GM12878 (cell line): ENCODE data around the gene KRTAP12-4. TPM values are rescaled to one million over a fixed set of nuclear protein-coding genes. Genes with fewer than 3 reads are reported as not detected.

Source experiments
- ATAC-seq: fragments of 200-7000 bp; cut with Tn5 transposase; 3 replicates; pipeline ENCODE4 v1.9.1; 2020; ENCODE audit warnings: mild to moderate bottlenecking, moderate library complexity
- BruUV-seq: library from RNA; stranded (reverse); fragments of 400-500 nt; replicated peaks from 2 replicates; lab custom pipeline; 2021; lab: Mats Ljungman, UMichigan
- CTCF ChIA-PET: fragments of 300-600 bp; sonication (Branson Sonifier 250); formaldehyde crosslinking; extraction: SDS; loops from one replicate; lab custom pipeline; 2021; ENCODE audit warnings: inconsistent platforms; lab: Yijun Ruan, JAX
- POLR2A ChIA-PET: fragments of 350-600 bp; formaldehyde crosslinking; extraction: SDS; loops from one replicate; lab custom pipeline; 2021; ENCODE audit warnings: inconsistent platforms; lab: Charles Lee
- RAD21 ChIA-PET: fragments of 300-600 bp; sonication (Branson Sonifier 250); formaldehyde crosslinking; loops from one replicate; lab custom pipeline; 2023; ENCODE audit warnings: antibody characterized with exemption; ENCODE audit not compliant: unreplicated experiment; lab: Charles Lee
- SMC1A ChIA-PET: fragments of 300-600 bp; sonication (Branson Sonifier 250); formaldehyde crosslinking; loops from one replicate; lab custom pipeline; 2023; ENCODE audit not compliant: unreplicated experiment, uncharacterized antibody; lab: Charles Lee
- DNase-seq: peaks from one replicate; pipeline ENCODE4 v3.0.0-alpha.2; 2011; ENCODE audit warnings: low read depth, low spot score
- FAIRE-seq: peaks from 3 replicates; lab custom pipeline; 2011; peaks lifted over from hg19 to GRCh38; lab: Jason Lieb, UNC
- H2AFZ ChIP-seq: 2 replicates; pipeline ENCODE4 v1.6.0; 2011; ENCODE audit warnings: low read depth, low read length, control low read depth; ENCODE audit not compliant: control insufficient read depth
- H3K27ac ChIP-seq: 2 replicates; pipeline ENCODE4 v1.5.1; 2011; ENCODE audit warnings: control low read depth; ENCODE audit not compliant: control insufficient read depth, insufficient read depth
- H3K27me3 ChIP-seq, 2 experiments: replicated peaks in 1 of 2; 2 replicates each; pipeline versions ENCODE4 v1.6.0 to v1.6.1; 2011; ENCODE audit warnings: low read length in 1 of 2; ENCODE audit not compliant: control insufficient read depth in 2 of 2, insufficient read depth in 2 of 2
- H3K36me3 ChIP-seq, 2 experiments: 2 replicates each; pipeline ENCODE4 v1.5.1; 2011; ENCODE audit warnings: low read length in 1 of 2; ENCODE audit not compliant: control insufficient read depth in 2 of 2, insufficient read depth in 2 of 2
- H3K4me1 ChIP-seq: 2 replicates; pipeline ENCODE4 v1.6.1; 2011; ENCODE audit warnings: mild to moderate bottlenecking, low read length, moderate library complexity, mixed read lengths; ENCODE audit not compliant: control insufficient read depth, insufficient read depth
- H3K4me2 ChIP-seq: 2 replicates; pipeline ENCODE4 v1.6.0; 2011; ENCODE audit warnings: control low read depth; ENCODE audit not compliant: control insufficient read depth, insufficient read depth
- H3K4me3 ChIP-seq: fragments of 200-600 bp; sonication (generic); 2 replicates; pipeline ENCODE4 v1.5.1; 2016
- H3K79me2 ChIP-seq: 2 replicates; pipeline ENCODE4 v1.6.0; 2011; ENCODE audit warnings: low read length; ENCODE audit not compliant: control insufficient read depth, insufficient read depth
- H3K9ac ChIP-seq: 2 replicates; pipeline ENCODE4 v1.8.0; 2011; ENCODE audit warnings: low read length, control low read depth, mixed read lengths; ENCODE audit not compliant: control insufficient read depth, insufficient read depth
- H3K9me3 ChIP-seq: replicated peaks from 3 replicates; pipeline ENCODE4 v1.5.1; 2011; ENCODE audit warnings: mild to moderate bottlenecking, low read length; ENCODE audit not compliant: control insufficient read depth, insufficient read depth
- H4K20me1 ChIP-seq: 2 replicates; pipeline ENCODE4 v1.6.0; 2011; ENCODE audit not compliant: control insufficient read depth, insufficient read depth
- BACH1 ChIP-seq: fragments of 450-650 bp; IDR thresholded peaks from 2 replicates; pipeline ENCODE4 v1.6.1; 2017; ENCODE audit warnings: mild to moderate bottlenecking, borderline replicate concordance
- CBX5 ChIP-seq: sonication (generic); IDR thresholded peaks from 2 replicates; pipeline ENCODE4 v1.6.1; 2016; ENCODE audit warnings: low read depth, moderate library complexity, mild to moderate bottlenecking, inconsistent platforms
- CEBPB ChIP-seq, 2 experiments: fragments of 150-350 bp in 1 of 2; IDR thresholded peaks; 2 replicates each; pipeline ENCODE4 v1.6.1; 2012 to 2014; ENCODE audit warnings: low read depth in 2 of 2, low read length in 2 of 2, borderline replicate concordance in 1 of 2, inconsistent platforms in 1 of 2
- EED ChIP-seq: sonication (generic); IDR thresholded peaks from 2 replicates; pipeline ENCODE4 v1.6.1; 2016; ENCODE audit warnings: antibody characterized with exemption, low read depth
- ELK1 ChIP-seq: IDR thresholded peaks from 2 replicates; pipeline ENCODE4 v1.6.1; 2012; ENCODE audit warnings: low read depth, low read length, improper control_type of control experiment
- FOS ChIP-seq: IDR thresholded peaks from 3 replicates; pipeline ENCODE4 v1.6.1; 2011; ENCODE audit warnings: borderline replicate concordance; ENCODE audit not compliant: insufficient read length; ENCODE audit errors: extremely low read depth
- FOXM1 ChIP-seq: IDR thresholded peaks from 2 replicates; pipeline ENCODE4 v1.6.1; 2012; ENCODE audit warnings: low read depth, mild to moderate bottlenecking, inconsistent platforms, low read length, moderate library complexity
- GABPA ChIP-seq: IDR thresholded peaks from 2 replicates; pipeline ENCODE4 v1.6.1; 2014; ENCODE audit warnings: antibody characterized with exemption, low read depth, mild to moderate bottlenecking, inconsistent platforms
- MEF2B ChIP-seq: fragments of 450-650 bp; IDR thresholded peaks from 2 replicates; pipeline ENCODE4 v1.6.1; 2018; ENCODE audit warnings: mild to moderate bottlenecking, moderate library complexity; ENCODE audit not compliant: partially characterized antibody, poor library complexity, severe bottlenecking
- MYB ChIP-seq: fragments of 150-350 bp; IDR thresholded peaks from 2 replicates; pipeline ENCODE4 v1.6.1; 2014; ENCODE audit warnings: mild to moderate bottlenecking, low read depth, low read length, borderline replicate concordance
- MYC ChIP-seq: IDR thresholded peaks from 2 replicates; pipeline ENCODE4 v1.6.1; 2011; ENCODE audit warnings: mild to moderate bottlenecking, low read length, moderate library complexity, inconsistent platforms; ENCODE audit not compliant: insufficient read depth, insufficient replicate concordance, insufficient read length, severe bottlenecking
- NR2F1 ChIP-seq: fragments of 450-650 bp; conservative IDR thresholded peaks from 2 replicates; pipeline ENCODE4 v1.6.1; 2017; ENCODE audit warnings: mild to moderate bottlenecking
- RB1 ChIP-seq: fragments of 450-650 bp; formaldehyde crosslinking; IDR thresholded peaks from 2 replicates; pipeline ENCODE4 v1.6.1; 2017; ENCODE audit warnings: mild to moderate bottlenecking, borderline replicate concordance
- SIN3A ChIP-seq: IDR thresholded peaks from 2 replicates; pipeline ENCODE4 v1.6.1; 2012; ENCODE audit warnings: low read depth, low read length, improper control_type of control experiment
- ZBTB33 ChIP-seq: fragments of 450-650 bp; IDR thresholded peaks from 2 replicates; pipeline ENCODE4 v1.6.1; 2017; ENCODE audit warnings: mild to moderate bottlenecking
- ZBTB40 ChIP-seq: fragments of 450-650 bp; IDR thresholded peaks from 2 replicates; pipeline ENCODE4 v1.6.1; 2016; ENCODE audit warnings: mild to moderate bottlenecking, moderate library complexity, borderline replicate concordance
- WGBS: methylation state at CpG from one replicate; pipeline ENCODE4 v1.1.6; 2016; ENCODE audit warnings: low lambda C conversion rate; ENCODE audit not compliant: insufficient replicate concordance, insufficient coverage; ENCODE audit errors: missing lambda C conversion rate; 5-methylcytosine and 5-hydroxymethylcytosine counted together
- in situ Hi-C: fragments of 300-500 bp; cut with MboI; formaldehyde crosslinking; loops from 9 replicates; pipeline ENCODE4 v1.14.3; 2018; ENCODE audit warnings: mixed read lengths
- intact Hi-C: fragments of 100-400 bp; cut with micrococcal nuclease; formaldehyde crosslinking; loops from one replicate; pipeline ENCODE4 v1.14.2; 2022; ENCODE audit not compliant: unreplicated experiment
- polyA plus RNA-seq, 11 experiments: library from polyadenylated mRNA; depleted of rRNA in 4 of 11; unstranded in 6 of 11; stranded (reverse) in 5 of 11; fragments of >200 nt; fragmentation: Nextera tagmentation in 4 of 11; fragmentation: Illumina TruSeq in 1 of 11; extraction: Ambion mirVana in 4 of 11; extraction: Trizol in 1 of 11; gene quantifications; 1 replicate in 1 of 11; 2 replicates in 10 of 11; pipeline versions ENCODE4 v1.2.1 to v1.2.3, GENCODE V29; 2011 to 2016; ENCODE audit warnings: inconsistent platforms in 2 of 11, missing spikeins in 2 of 11, low read depth in 1 of 11
- total RNA-seq, 4 experiments: library from RNA; depleted of rRNA in 3 of 4; stranded (reverse); fragments of >200 nt in 3 of 4; fragmentation: Illumina TruSeq in 1 of 4; extraction: Trizol in 1 of 4; gene quantifications; 2 replicates each; pipeline versions ENCODE4 v1.2.1 to v1.2.3, GENCODE V29; 2013 to 2021

KRTAP12-4 gene
- total and polyA plus RNA-seq, 10 of the 15 experiments (the other 5 are each of a cell fraction or from before 2014, with no cell fraction given), result not detected

GRCh38 chr21:44616591-44616926 lies 37.9 kb downstream of the KRTAP12-4 start (continued):
- TF ChIP-seq FOXM1 (no peak), ZBTB40 (no peak), RB1 (no peak), NR2F1 (no peak), SIN3A (no peak), FOS (no peak)

GRCh38 chr21:44615911-44616590 lies 38.4 kb downstream of the KRTAP12-4 start:
- RAD21 ChIA-PET, result no interaction called here
- WGBS, result 38% methylated on average over 17 of the region's 17 CpGs
- no peaks in the 10 kb centered on the region for H4K20me1 ChIP-seq
- intact Hi-C loops (no loop called here), in situ Hi-C loops (no loop called here)
- POLR2A ChIA-PET, result no interaction called here
- no peaks in the 10 kb centered on the region for H3K36me3 ChIP-seq
- BruUV-seq, result no TSS peak
- H3K9ac ChIP-seq, result no peak overlapping the region
- no peak overlapping the region for H3K27ac ChIP-seq
- no peaks in the 10 kb centered on the region for H3K79me2 ChIP-seq
- FAIRE-seq, result no peak
- no peaks in the 10 kb centered on the region for H3K27me3 ChIP-seq
- CTCF ChIA-PET, result no interaction called here
- DNase-seq, result no peak
- H3K4me2 ChIP-seq, result no peak overlapping the region
- no peak overlapping the region for H3K4me3 ChIP-seq
- ATAC-seq, result no peak
- no peaks in the 10 kb centered on the region for H3K4me1 ChIP-seq
- no peak overlapping the region for H2AFZ ChIP-seq
- TF ChIP-seq CBX5, result no peak
- no peak for TF ChIP-seq MYB
- no peak for TF ChIP-seq BACH1
- TF ChIP-seq MYC, result no peak
- TF ChIP-seq GABPA, result no peak
- TF ChIP-seq ELK1, result no peak
- no peak for TF ChIP-seq EED
- TF ChIP-seq MEF2B, result no peak
- TF ChIP-seq CEBPB (IDR thresholded peaks at IDR 0.05; ENCODE audit: borderline replicate concordance in 1 of 2, low read depth in 2 of 2, low read length in 2 of 2), result no peak
- no peak for TF ChIP-seq ZBTB33
- no peak for TF ChIP-seq RB1
- SMC1A ChIA-PET, result interaction anchor here (0.8 kb wide), 1 partner anchor 8 kb away, joined by 3 read pairs; no protein-coding TSS in a partner anchor
- peaks cover 2% of the 10 kb centered on the region; the same call in 1 of the 3 replicates for H3K9me3 ChIP-seq
